GM23338 (cell line): Measurements from ENCODE around the gene CD3D. TPM values are rescaled to one million over a fixed set of nuclear protein-coding genes. Genes with fewer than 3 reads are reported as not detected.

Source experiments
- ATAC-seq: fragments of 200-7000 bp; cut with Tn5 transposase; 3 replicates; pipeline ENCODE4 v1.9.1; 2020
- DNase-seq: peaks from one replicate; pipeline ENCODE4 v3.0.0-alpha.2; 2015; ENCODE audit warnings: low spot score
- H2AFZ ChIP-seq: fragments of 200-600 bp; sonication (generic); 2 replicates; pipeline ENCODE4 v1.8.0; 2016; ENCODE audit warnings: antibody characterized with exemption, mild to moderate bottlenecking, moderate library complexity
- H3F3A ChIP-seq: fragments of 200-600 bp; sonication (generic); replicated peaks from 2 replicates; pipeline ENCODE4 v1.8.0; 2017; ENCODE audit warnings: antibody characterized with exemption, mixed run types, low read depth
- H3K27ac ChIP-seq: fragments of 200-600 bp; sonication (generic); 2 replicates; pipeline ENCODE4 v1.6.1; 2016; ENCODE audit warnings: low read depth
- H3K27me3 ChIP-seq: fragments of 200-600 bp; sonication (generic); 2 replicates; pipeline ENCODE4 v1.8.0; 2016; ENCODE audit warnings: mild to moderate bottlenecking, mixed run types, moderate library complexity; ENCODE audit not compliant: insufficient read depth
- H3K36me3 ChIP-seq: fragments of 200-600 bp; sonication (generic); 2 replicates; pipeline ENCODE4 v1.8.0; 2016; ENCODE audit warnings: mild to moderate bottlenecking; ENCODE audit not compliant: insufficient read depth
- H3K4me1 ChIP-seq: fragments of 200-600 bp; sonication (generic); 2 replicates; pipeline ENCODE4 v1.8.0; 2016; ENCODE audit warnings: mild to moderate bottlenecking, moderate library complexity; ENCODE audit not compliant: insufficient read depth
- H3K4me2 ChIP-seq: fragments of 200-600 bp; sonication (generic); 2 replicates; pipeline ENCODE4 v1.7.1; 2017; ENCODE audit warnings: mixed run types
- H3K4me3 ChIP-seq: fragments of 200-600 bp; sonication (generic); 2 replicates; pipeline ENCODE4 v1.6.1; 2016; ENCODE audit warnings: mixed run types
- H3K79me2 ChIP-seq: fragments of 200-600 bp; sonication (generic); replicated peaks from 2 replicates; pipeline ENCODE4 v1.8.0; 2017; ENCODE audit warnings: mild to moderate bottlenecking; ENCODE audit not compliant: insufficient read depth
- H3K9me2 ChIP-seq: fragments of 200-600 bp; sonication (generic); 2 replicates; pipeline ENCODE4 v1.8.0; 2017; ENCODE audit not compliant: insufficient read depth
- H4K20me1 ChIP-seq: fragments of 200-600 bp; sonication (generic); replicated peaks from 2 replicates; pipeline ENCODE4 v1.8.0; 2017; ENCODE audit warnings: mild to moderate bottlenecking; ENCODE audit not compliant: insufficient read depth
- H3K27ac Mint-ChIP-seq: 2 replicates; pipeline ENCODE4 v1.8.0; 2020; ENCODE audit warnings: inconsistent platforms, mild to moderate bottlenecking, moderate library complexity, mixed read lengths
- H3K27me3 Mint-ChIP-seq: 3 replicates; pipeline ENCODE4 v1.8.0; 2022; ENCODE audit warnings: low read depth, mild to moderate bottlenecking, moderate library complexity, mixed read lengths, inconsistent platforms; ENCODE audit not compliant: insufficient read depth, poor library complexity
- H3K36me3 Mint-ChIP-seq: 3 replicates; pipeline ENCODE4 v1.8.0; 2021; ENCODE audit warnings: low read depth, mild to moderate bottlenecking, inconsistent platforms, moderate library complexity, mixed read lengths
- H3K4me1 Mint-ChIP-seq: 3 replicates; pipeline ENCODE4 v1.8.0; 2020; ENCODE audit warnings: mild to moderate bottlenecking, inconsistent platforms, mixed read lengths
- H3K4me3 Mint-ChIP-seq: 3 replicates; pipeline ENCODE4 v1.8.0; 2021; ENCODE audit warnings: moderate library complexity, mild to moderate bottlenecking, inconsistent platforms, mixed read lengths
- H3K9me3 Mint-ChIP-seq: 3 replicates; pipeline ENCODE4 v1.8.0; 2020; ENCODE audit warnings: moderate library complexity, mild to moderate bottlenecking, inconsistent platforms, mixed read lengths
- CREB1 ChIP-seq: fragments of 250-450 bp; sonication (Bioruptor Pico); IDR thresholded peaks from 2 replicates; pipeline ENCODE4 v1.5.0; 2020; ENCODE audit warnings: low read depth, mild to moderate bottlenecking, moderate library complexity
- JUNB ChIP-seq: IDR thresholded peaks from one replicate; pipeline ENCODE4 v1.6.1; 2016; ENCODE audit warnings: antibody characterized with exemption; ENCODE audit not compliant: unreplicated experiment
- NANOG ChIP-seq: IDR thresholded peaks from 2 replicates; pipeline ENCODE4 v1.6.1; 2016; ENCODE audit warnings: antibody characterized with exemption, borderline replicate concordance
- POLR2AphosphoS5 ChIP-seq: IDR thresholded peaks from 2 replicates; pipeline ENCODE4 v1.6.1; 2016; ENCODE audit warnings: antibody characterized with exemption, low read depth
- ZNF331 ChIP-seq: fragments of 250-450 bp; sonication (Bioruptor Pico); IDR thresholded peaks from 2 replicates; pipeline ENCODE4 v1.5.0; 2020; ENCODE audit warnings: low read depth, mild to moderate bottlenecking, moderate library complexity
- ZNF462 ChIP-seq: fragments of 250-450 bp; sonication (Bioruptor Pico); IDR thresholded peaks from 2 replicates; pipeline ENCODE4 v1.5.0; 2020; ENCODE audit warnings: mild to moderate bottlenecking, moderate library complexity
- polyA plus RNA-seq: library from polyadenylated mRNA; unstranded; fragments of >200 nt; fragmentation: Nextera tagmentation; extraction: Ambion mirVana; gene quantifications from 2 replicates; pipeline ENCODE4 v1.2.1, GENCODE V29; 2016
- total RNA-seq: library from RNA; depleted of rRNA; stranded (reverse); fragments of >200 nt; shearing (Covaris generic); gene quantifications from 2 replicates; pipeline ENCODE4 v1.2.3, GENCODE V29; 2014

The CD3D gene
- total and polyA plus RNA-seq, 2 experiments from 2014 or later: not detected

GRCh38 chr11:118373871-118374270 is 31.4 kb upstream of the CD3D start:
- H3K4me3 Mint-ChIP-seq: no peak overlapping the region
- no peak overlapping the region for H3K4me2 ChIP-seq
- no peaks in the 10 kb centered on the region for H3K79me2 ChIP-seq
- peaks cover 3% of the 10 kb centered on the region for H3K27me3 Mint-ChIP-seq
- DNase-seq: no peak
- no peak overlapping the region for H3K27ac ChIP-seq
- H3K9me3 Mint-ChIP-seq: no peaks in the 10 kb centered on the region
- no peak overlapping the region for H2AFZ ChIP-seq
- H3K36me3 ChIP-seq: peaks cover 50% of the 10 kb centered on the region
- peaks cover 74% of the 10 kb centered on the region for H3K36me3 Mint-ChIP-seq
- peaks cover 7% of the 10 kb centered on the region; the same call in 1 of the 2 replicates for H4K20me1 ChIP-seq
- H3K4me1 Mint-ChIP-seq: peaks cover 2% of the 10 kb centered on the region; the same call in 2 of the 3 replicates
- no peak overlapping the region for H3K4me3 ChIP-seq
- no peaks in the 10 kb centered on the region for H3K9me2 ChIP-seq
- no peak for ATAC-seq
- H3K4me1 ChIP-seq: no peaks in the 10 kb centered on the region
- no peaks in the 10 kb centered on the region for H3F3A ChIP-seq
- no peak overlapping the region for H3K27ac Mint-ChIP-seq
- TF ChIP-seq POLR2AphosphoS5: no peak
- no peak for TF ChIP-seq CREB1 (CRISPR knock-in tag)
- TF ChIP-seq ZNF462 (CRISPR knock-in tag): no peak
- H3K27me3 ChIP-seq: no peaks in the 10 kb centered on the region

- H3F3A ChIP-seq: no peaks in the 10 kb centered on the region
- TF ChIP-seq NANOG: no peak
- no peak for TF ChIP-seq ZNF331 (CRISPR knock-in tag)
- no peak for TF ChIP-seq ZNF462 (CRISPR knock-in tag)
- TF ChIP-seq JUNB: no peak
- TF ChIP-seq POLR2AphosphoS5: no peak
Observed at GRCh38 chr11:118373263-118373662, 30.8 kb upstream of the CD3D start.

More at GRCh38 chr11:118373263-118373662, 30.8 kb upstream of the CD3D start:
- no peak overlapping the region for H3K4me3 ChIP-seq
- DNase-seq (no peak), ATAC-seq (no peak)
- H3K9me2 ChIP-seq: no peaks in the 10 kb centered on the region
- no peak overlapping the region for H3K4me2 ChIP-seq
- Mint-ChIP-seq H3K27ac (no peak overlapping the region), H3K36me3 (peaks cover 79% of the 10 kb centered on the region), H3K4me1 (peaks cover 2% of the 10 kb centered on the region; the same call in 2 of the 3 replicates), H3K9me3 (no peaks in the 10 kb centered on the region), H3K27me3 (peaks cover 3% of the 10 kb centered on the region), H3K4me3 (no peak overlapping the region)
- H3K27ac ChIP-seq: no peak overlapping the region
- no peak overlapping the region for H2AFZ ChIP-seq
- H3K27me3 ChIP-seq: no peaks in the 10 kb centered on the region
- no peaks in the 10 kb centered on the region for H3K79me2 ChIP-seq
- H3K36me3 ChIP-seq: peaks cover 44% of the 10 kb centered on the region
- H4K20me1 ChIP-seq: peaks cover 3% of the 10 kb centered on the region; the same call in 1 of the 2 replicates
- no peaks in the 10 kb centered on the region for H3K4me1 ChIP-seq
